ENCODE data around the gene XPR1. TPM values are rescaled to one million over a fixed set of nuclear protein-coding genes. Genes with fewer than 3 reads are reported as not detected.

XPR1 gene
- total RNA-seq, 1 donor = 31.8 TPM

DNA sequence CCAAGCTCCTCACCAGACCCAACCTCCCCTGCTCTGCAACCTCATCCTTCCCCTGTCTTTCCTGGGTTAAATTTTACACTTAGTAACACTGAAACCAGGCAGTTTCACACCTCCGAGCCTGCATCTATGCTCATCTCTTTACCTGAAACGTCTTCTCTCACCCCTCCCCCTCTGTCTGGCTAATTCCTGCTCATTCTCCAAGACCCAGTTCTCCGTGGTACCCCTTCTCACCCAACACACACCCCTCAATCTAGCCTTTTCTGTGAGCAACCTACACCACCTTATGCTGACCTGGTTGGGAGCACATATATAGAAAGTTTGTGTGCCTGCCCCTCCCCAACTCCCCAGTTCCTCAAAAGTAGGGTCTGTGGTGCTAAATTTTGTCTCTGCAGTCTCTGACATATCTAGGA, 277.2 kb downstream of the XPR1 start:
- H3K4me3 ChIP-seq (ENCODE audit: low read depth, low read length) = no peak overlapping the region
- no peak for DNase-seq (ENCODE audit: low read depth)
- no peak for TF ChIP-seq CTCF (IDR thresholded peaks at IDR 0.05; ENCODE audit: insufficient read depth, low read length)

- no peak overlapping the region for H3K4me3 ChIP-seq (ENCODE audit: low read depth, low read length)
- no peak for TF ChIP-seq CTCF (IDR thresholded peaks at IDR 0.05; ENCODE audit: insufficient read depth, low read length)
- no peak for DNase-seq (ENCODE audit: low read depth)
Measured at GRCh38 chr1:180909462-180909976, 277.7 kb downstream of the XPR1 start.

GRCh38 chr1:180911640-180912191, 279.9 kb downstream of the XPR1 start:
- peak overlapping the region; percentile 72 for H3K4me3 ChIP-seq (ENCODE audit: low read depth, low read length)
- peak; percentile 56 for DNase-seq (ENCODE audit: low read depth)
- no peak for TF ChIP-seq CTCF (IDR thresholded peaks at IDR 0.05; ENCODE audit: insufficient read depth, low read length)

GRCh38 chr1:180912211-180912800, 280.5 kb downstream of the XPR1 start:
- no peak for TF ChIP-seq CTCF (IDR thresholded peaks at IDR 0.05; ENCODE audit: insufficient read depth, low read length)
- peak; percentile 47 for DNase-seq (ENCODE audit: low read depth)
- peak overlapping the region; percentile 72 for H3K4me3 ChIP-seq (ENCODE audit: low read depth, low read length)

GRCh38 chr1:180912801-180913565, 281.2 kb downstream of the XPR1 start, which contains the start of gene KIAA1614:
TSS of gene KIAA1614 (plus strand) at chr1:180912897. CDS start at chr1:180913244, 347 bp downstream.
- peak; percentile 38 for DNase-seq (ENCODE audit: low read depth)
- no peak for TF ChIP-seq CTCF (IDR thresholded peaks at IDR 0.05; ENCODE audit: insufficient read depth, low read length)
- H3K4me3 ChIP-seq (ENCODE audit: low read depth, low read length) = peak within 1 kb of the TSS; percentile 72

- no peak for TF ChIP-seq CTCF (IDR thresholded peaks at IDR 0.05; ENCODE audit: insufficient read depth, low read length)
- no peak for DNase-seq (ENCODE audit: low read depth)
- no peak overlapping the region for H3K4me3 ChIP-seq (ENCODE audit: low read depth, low read length)
Measured at GRCh38 chr1:180915426-180915965, 283.7 kb downstream of the XPR1 start.

Data from fibroblast of the aortic adventitia (primary cell).